GM15510 (cell line): ENCODE data around the gene LRP1B.

ENCODE experiments used
- POLR2A ChIP-seq: IDR thresholded peaks from 3 replicates; pipeline ENCODE4 v1.6.1; 2011; ENCODE audit warnings: borderline replicate concordance; ENCODE audit not compliant: insufficient read length; ENCODE audit errors: extremely low read depth

The LRP1B gene

DNA sequence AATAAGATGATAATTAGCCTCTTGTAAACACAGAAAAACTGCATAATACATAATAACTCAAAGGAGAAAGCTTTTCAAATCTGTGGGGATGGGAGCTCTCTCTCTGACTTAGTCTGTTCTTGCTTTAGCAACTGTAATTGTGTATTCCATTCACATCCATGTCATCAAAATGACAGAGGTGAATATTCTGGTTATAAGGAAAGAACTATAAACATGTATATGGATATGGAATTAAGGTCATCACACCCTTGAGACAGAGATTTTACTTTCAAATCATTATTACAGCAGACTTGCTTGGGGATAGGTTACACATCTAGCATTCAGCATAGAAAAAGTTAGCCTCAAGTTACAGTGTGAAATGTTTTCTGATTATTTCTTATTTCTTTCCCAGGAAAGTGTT, 497.7 kb downstream of the LRP1B start:
- no peak for TF ChIP-seq POLR2A

DNA sequence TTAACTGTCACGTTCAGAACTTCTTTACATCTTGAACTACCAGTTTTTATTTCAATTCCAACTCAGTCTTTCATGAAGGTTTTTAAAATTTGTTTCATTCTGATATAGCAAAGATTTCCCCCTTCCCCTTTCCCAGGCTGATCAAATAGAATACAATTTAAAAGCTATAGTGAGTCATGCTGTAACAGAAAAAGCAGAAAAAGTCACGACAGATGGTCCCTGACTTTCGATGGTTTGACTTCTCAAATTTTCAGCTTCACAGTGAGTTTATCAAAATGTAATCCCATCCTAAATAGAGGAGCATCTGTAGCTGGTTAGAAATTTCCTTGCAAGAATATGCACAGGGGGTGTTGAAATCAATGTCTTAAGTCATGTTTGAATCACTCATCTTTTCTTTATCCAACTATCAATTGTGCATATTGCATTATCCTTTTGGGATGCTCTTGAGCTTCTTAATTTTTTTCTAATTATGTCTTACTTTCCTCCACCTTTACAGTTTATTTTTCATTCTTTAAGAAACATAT, 500.3 kb downstream of the LRP1B start:
- no peak for TF ChIP-seq POLR2A

- no peak for TF ChIP-seq POLR2A
Observed at GRCh38 chr2:141620372-141620771, 510.4 kb downstream of the LRP1B start.

DNA sequence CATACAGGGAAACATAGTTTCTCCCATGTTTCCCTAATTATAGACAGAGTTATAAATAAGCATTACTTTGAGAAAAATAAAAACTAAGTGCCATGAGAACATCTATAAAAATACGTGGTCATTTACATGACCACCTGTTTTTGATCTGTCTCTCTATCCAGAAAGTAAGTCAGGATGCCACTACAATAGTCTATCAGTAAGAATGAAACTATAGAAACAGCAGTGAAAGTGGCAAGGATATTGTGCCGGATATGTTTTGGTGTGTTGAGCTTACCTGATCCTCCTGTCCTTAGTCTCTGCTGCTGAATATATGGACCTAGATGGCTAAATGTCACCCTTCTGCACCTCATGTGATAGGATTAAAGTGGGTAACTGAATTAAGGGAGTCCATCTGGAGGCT, 512.4 kb downstream of the LRP1B start:
- TF ChIP-seq POLR2A: no peak

- TF ChIP-seq POLR2A: no peak
Observed at GRCh38 chr2:141611981-141612380, 518.8 kb downstream of the LRP1B start.

- no peak for TF ChIP-seq POLR2A
Observed at GRCh38 chr2:141611176-141611571, 519.6 kb downstream of the LRP1B start.

DNA sequence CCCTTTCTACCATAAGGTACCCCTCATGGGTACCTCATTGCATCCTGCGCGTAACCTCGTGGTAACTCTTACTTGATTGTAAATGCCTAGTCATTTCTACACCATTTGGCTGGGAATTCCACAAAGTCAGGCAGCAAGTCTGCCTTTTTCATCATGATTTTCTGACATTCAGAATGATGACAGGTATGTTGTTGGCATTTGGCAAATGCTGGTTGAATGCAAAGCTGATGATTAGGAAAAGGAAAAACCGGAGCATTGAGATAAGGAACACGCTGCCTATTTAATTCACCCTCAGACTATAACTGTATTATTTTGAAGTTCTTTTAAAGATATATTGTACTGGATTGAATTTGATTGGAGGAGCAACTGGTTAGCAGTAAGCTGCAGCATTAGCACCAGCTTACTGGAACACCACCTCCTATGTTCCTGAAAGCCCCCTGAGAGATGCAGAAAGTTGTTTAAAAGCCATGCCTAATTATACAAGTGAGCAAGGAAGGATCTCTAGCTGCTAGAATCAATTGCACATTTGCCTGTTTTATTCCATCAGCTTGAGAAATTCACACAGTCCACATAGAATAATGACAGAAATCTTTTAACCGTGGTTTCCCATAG, 520.1 kb downstream of the LRP1B start:
- TF ChIP-seq POLR2A: no peak

DNA sequence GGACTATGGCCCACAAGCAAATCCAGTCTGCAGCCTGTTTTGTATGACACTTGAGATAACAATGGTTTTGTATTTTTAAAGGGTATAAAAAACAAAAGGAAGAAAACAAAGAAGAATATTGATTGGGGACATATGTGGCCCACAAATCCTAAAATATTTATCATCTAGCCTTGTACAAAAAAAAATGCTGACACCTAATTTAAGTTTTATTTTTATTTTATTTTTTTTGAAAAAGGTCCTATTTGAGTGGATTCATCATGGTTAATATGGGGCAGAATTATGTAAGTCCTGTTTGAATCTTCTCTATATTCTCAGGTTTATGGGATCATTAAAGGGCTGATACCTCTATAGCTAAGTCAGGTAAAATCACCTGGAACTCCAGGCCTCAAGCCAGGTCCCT, 525.7 kb downstream of the LRP1B start:
- TF ChIP-seq POLR2A: no peak

DNA sequence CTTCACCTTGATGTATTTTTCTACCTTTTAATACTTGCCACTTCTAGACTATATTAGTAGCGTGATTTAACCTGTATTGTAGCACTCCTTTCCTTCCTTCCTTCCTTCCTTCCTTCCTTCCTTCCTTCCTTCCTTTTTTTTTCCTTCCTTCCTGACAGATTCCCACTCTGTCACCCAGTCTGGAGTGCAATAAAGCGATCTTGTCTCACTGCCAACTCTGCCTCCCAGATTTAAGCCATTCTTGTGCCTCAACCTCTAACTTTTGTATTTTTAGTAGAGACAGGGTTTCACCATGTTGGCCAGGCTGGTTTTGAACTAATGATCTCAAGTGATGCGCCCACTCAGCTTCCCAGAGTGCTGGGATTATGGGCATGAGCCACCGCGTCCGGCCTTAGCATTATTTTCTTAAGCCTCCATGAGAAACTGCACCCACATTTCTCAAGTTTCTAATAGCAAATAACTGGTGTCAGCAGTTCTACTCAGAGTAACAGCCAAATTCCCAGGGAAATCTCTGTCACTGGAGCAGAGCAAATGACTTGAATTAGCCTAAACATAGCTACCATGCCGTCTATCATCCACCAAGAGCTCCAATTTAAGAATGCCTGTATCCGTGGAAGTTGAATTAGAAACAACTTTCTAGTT, 529.2 kb downstream of the LRP1B start:
- TF ChIP-seq POLR2A: no peak

DNA sequence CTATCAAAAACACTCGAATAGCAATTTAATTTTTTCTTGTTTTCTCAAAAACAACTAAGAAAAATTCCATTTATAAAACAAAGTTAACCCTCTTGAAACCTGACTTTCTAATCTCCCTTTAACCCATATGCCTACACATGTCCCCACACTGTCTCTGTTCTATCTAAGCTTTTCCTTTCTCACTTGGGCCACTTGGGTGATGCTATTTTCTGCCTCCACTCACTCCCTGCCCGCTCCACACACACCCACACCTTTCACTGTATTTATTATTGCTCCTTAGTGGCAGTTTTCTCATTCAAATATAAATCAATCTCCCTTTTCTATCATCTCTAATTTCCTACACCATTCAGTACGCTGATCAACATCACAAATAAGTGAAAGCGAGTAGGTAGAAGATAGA, 531.1 kb downstream of the LRP1B start:
- TF ChIP-seq POLR2A: no peak

DNA sequence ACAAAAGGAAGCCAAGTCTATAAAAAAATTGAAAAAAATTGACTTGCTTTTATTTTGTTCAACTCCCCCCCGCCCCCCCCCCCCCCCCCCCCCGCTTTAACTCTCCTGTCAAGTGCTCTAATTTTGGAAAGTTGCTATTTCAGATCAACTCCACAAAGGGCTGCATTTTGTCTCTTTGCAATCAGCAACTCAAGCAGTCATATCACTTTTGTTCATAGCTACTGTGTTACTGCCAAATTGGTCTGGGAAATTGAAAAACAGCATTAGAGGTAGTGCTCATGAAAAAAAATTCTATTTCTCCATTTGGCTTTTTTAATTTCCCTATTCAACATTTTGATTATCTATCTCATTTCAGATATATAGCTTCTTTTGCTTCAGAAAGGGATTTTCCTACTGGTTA, 531.8 kb downstream of the LRP1B start:
- no peak for TF ChIP-seq POLR2A

GRCh38 chr2:141595316-141595920, 535.4 kb downstream of the LRP1B start:
- no peak for TF ChIP-seq POLR2A

GRCh38 chr2:141591787-141592186, 539.0 kb downstream of the LRP1B start:
- no peak for TF ChIP-seq POLR2A

DNA sequence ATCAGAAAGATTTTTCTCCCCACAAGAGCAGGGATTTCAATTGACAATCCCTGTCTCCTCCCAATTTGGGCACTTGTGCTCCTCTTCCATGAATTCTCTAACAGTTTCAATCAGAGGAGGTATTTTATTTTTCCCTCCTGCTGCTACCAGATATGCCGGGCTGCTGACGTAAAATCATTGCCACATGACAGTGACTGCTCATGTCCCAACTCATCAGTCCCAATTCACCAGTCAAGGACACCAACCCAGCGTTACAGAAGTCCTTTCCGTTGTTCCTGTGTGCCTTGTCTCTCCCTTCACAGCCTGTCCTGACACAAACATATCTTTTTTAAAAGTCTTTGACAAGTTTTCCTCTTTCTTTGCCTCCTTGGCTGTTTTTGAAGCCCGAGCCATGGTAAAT, 540.2 kb downstream of the LRP1B start:
- TF ChIP-seq POLR2A: no peak

DNA sequence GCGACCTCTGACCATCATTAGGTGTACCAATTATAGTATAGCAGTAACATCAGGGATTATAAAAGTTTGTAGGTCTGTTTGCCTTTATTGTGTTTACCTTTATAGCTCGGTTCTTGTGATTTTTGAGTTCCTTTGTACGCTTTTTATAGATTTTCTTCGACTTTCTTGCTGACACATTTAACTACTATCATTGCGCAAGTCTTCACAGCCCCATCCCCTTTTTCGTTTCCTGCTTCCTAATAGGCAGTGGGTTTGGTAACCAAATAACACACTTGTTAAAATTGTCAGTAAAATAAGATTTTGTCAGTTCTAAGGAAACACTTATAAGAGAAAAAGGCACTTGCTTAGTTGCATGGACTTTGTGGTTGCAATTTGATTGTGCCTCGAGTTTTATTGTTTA, 541.5 kb downstream of the LRP1B start:
- TF ChIP-seq POLR2A: no peak

DNA sequence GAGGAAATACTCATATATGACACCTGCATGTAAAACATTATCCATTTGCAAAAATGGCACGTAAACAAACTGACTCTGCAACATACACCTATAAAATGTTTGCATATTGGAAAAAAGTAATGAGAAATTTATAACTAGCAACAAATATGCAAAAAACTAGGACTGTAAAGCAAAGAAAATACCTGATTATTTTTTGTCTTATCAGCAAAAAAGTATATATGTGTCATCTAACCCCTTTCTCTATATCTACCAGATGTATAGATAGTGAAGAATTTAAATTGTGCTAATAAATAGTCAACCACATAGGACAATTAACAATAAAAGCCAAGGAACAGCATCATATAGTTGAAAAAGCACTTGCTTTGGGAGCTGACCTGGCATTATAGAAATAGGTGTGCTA, 543.8 kb downstream of the LRP1B start:
- no peak for TF ChIP-seq POLR2A

- TF ChIP-seq POLR2A: no peak
Observed at GRCh38 chr2:141582213-141582612, 548.6 kb downstream of the LRP1B start.

DNA sequence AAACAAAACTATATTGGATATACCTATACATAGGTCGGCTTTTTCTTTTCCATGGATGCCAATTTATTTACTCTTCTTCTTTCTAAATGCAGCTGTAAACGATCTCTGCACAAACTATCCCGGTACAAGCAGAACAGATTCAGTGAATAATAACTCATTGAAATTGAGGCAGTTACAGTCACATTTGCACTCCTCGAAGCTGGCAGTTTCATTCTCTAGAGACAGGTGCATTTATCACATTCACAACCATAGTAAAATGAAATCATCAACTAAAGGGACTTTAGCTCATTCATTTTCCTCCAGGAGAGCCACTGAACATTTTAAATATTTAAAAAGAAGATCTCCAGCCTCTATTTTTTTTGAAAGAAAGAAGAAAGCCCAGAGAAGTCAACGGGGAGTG, 551.7 kb downstream of the LRP1B start:
- no peak for TF ChIP-seq POLR2A
